NCI-H524 (cell line): Measurements from ENCODE around the gene VAV2.

Source experiments
- DNase-seq, 2 experiments: peaks; one replicate each; lab custom pipeline; 2025; lab: John Stamatoyannopoulos, UW

Gene VAV2

GRCh38 chr9:133782157-133783130 lies 209.7 kb downstream of the VAV2 start:
- peak; percentile 36 to 73 for DNase-seq

GRCh38 chr9:133781828-133782135 lies 210.3 kb downstream of the VAV2 start:
- no peak for DNase-seq

GRCh38 chr9:133780962-133781827 lies 210.9 kb downstream of the VAV2 start:
- no peak for DNase-seq

- no peak for DNase-seq
These were observed 211.6 kb downstream of the VAV2 start for GRCh38 chr9:133780404-133780945.

- DNase-seq, result no peak
These were observed 212.4 kb downstream of the VAV2 start for GRCh38 chr9:133779516-133780403.

- no peak for DNase-seq
These were observed 213.0 kb downstream of the VAV2 start for GRCh38 chr9:133779081-133779480.

- DNase-seq, result no peak
These were observed 213.6 kb downstream of the VAV2 start for GRCh38 chr9:133778336-133779013.

GRCh38 chr9:133777871-133778270 lies 214.3 kb downstream of the VAV2 start:
- DNase-seq, result no peak

- DNase-seq, result no peak
These were observed 214.9 kb downstream of the VAV2 start for GRCh38 chr9:133777068-133777791.

- DNase-seq, result no peak
These were observed 215.9 kb downstream of the VAV2 start for GRCh38 chr9:133775951-133776905.

GRCh38 chr9:133775291-133775690 lies 216.8 kb downstream of the VAV2 start:
- DNase-seq, result no peak

GRCh38 chr9:133774799-133775198 lies 217.3 kb downstream of the VAV2 start:
- DNase-seq, result no peak

- DNase-seq, result no peak
These were observed 218.1 kb downstream of the VAV2 start for GRCh38 chr9:133773889-133774655.

GRCh38 chr9:133772581-133772980 lies 219.5 kb downstream of the VAV2 start:
- no peak for DNase-seq

GRCh38 chr9:133771486-133772482 lies 220.3 kb downstream of the VAV2 start:
- no peak for DNase-seq

GRCh38 chr9:133770076-133770777 lies 221.9 kb downstream of the VAV2 start:
- DNase-seq, result peak in 1 of 2 experiments; percentile 61
